ENCODE measurements around the gene NEGR1.
A peak's percentile ranks its signal among the peaks of the same experiment; 100 is the strongest.
"Not testable (repeated sequence)": the region's sequence is repeated elsewhere in the genome, so short reads cannot be mapped to it uniquely, and the experiment has no call there.

NEGR1 gene

DNA sequence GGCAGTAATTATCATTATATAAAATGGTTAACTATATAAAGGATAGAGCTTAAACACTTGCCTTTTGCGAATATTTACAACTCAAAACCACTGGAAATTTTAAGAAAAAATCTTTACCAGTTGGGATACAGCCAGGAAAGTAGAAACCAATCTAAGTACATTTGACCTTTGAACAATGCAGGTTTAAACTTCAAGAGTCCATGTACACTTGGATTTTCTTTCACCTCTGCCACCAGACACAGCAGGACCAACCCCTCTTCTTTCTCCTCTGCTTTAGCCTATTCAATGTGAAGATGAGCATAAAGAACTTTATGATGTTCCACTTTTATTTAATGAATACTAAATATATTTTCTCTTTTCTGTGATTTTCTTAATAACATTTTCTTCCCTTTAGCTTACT lies 361.1 kb downstream of the NEGR1 start:
- DNase-seq: no peak

DNA sequence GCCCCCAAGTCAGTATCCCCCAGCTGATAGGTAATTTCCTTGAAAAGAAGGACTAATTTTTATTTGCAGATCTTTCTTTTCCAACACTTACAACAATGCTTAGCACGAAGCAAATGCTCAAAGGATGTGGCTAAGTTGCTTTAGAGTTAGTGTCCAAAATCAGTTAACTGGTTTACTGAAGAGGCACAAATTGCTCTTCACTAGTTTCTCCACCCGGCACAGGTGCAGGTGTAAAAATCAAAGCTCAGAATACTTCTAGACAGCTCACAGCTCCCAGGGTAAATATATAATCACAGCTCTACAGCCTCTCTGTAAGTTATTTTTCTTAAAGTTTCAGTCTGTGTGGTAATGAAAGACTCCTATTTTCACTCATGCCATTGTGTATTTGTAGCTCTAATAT lies 361.8 kb downstream of the NEGR1 start:
- no peak for DNase-seq

DNA sequence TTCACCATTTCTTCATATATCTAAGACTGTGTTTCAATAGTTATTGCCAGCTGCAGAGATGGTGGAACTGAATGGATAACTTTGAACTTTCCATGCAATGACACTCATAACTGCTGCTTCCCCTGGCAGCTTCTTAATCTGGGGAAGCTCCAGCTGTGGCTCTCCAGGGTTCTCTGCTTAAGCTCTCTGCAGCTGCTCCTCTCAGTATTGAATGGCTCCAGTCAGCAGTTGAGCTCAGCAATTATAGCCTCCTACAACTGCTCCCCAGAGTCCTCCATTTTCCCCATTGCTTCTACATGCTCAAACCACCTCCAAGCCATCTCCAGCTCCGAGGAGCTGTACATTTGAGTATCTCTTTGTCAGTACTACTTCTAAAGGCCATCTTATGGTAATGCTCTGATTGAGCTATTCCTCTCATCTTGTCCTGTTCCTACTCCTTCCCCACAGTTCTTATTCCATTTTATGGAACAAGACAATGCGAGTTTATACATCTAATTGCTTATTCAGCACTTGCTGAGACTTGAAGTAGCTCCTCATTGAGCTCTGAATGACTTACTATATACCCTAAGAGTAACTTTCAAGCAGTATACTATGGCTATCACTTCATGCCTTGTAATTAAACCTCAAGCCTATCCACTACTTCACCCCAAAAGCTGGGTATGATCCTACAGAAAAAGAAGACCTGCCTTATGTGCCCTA lies 362.4 kb downstream of the NEGR1 start:
- DNase-seq: peak; percentile 9

DNA sequence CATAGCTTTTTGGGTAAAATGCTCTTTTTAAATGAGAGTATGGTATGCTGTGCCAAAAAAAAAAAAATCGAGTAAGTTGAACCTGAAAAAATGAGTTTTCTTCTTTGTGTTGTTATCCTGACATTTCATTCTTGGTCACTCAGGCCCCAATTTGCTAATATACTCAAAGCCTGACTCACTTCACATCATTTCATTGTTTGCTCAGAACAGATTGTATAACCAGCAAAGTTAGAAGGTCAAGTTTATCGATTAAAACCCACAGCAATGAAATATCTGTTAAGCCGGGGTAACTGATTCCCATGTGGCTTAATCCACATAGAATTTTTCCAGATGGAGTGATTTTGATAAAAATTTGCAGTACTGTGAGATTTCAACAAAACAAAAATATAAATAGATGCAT lies 363.7 kb downstream of the NEGR1 start:
- no peak for DNase-seq

DNA sequence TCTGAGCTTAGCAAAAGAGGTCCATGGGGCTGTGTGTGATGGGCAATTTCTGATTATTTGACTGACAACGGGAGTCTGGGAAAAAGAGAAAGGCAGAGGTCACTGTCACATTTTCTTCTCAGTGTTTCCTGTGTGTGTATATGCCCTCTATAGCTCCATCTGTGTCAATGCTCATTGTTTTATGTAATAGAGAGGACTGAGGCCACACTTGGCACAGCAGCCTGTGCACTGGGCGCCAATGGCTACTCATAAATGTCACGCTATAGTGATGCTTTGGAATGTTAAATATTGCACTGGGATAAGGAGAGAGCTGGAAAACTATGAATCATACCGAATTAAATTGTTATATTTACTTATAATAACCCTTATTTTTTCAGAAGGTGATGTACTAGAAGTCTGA lies 365.4 kb downstream of the NEGR1 start:
- DNase-seq: no peak

DNA sequence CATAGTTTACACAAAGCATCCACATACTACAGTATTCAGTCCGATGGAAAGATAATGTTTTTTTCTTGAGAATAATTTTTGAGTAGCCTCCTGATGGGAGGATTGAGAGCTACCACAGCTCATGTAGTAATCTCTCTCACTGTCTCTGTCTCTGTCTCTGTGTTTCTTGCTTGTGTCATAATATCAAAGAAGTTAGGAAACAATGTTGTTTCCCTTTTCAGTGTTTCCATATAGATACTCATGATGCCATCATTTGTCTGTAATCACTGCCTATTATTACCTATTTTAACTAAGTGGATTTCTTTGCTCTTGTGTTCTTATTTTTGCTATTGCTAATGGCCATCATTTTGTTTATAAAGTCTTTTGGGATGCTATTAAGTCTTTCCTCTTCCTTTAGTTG lies 367.7 kb downstream of the NEGR1 start:
- no peak for DNase-seq

DNA sequence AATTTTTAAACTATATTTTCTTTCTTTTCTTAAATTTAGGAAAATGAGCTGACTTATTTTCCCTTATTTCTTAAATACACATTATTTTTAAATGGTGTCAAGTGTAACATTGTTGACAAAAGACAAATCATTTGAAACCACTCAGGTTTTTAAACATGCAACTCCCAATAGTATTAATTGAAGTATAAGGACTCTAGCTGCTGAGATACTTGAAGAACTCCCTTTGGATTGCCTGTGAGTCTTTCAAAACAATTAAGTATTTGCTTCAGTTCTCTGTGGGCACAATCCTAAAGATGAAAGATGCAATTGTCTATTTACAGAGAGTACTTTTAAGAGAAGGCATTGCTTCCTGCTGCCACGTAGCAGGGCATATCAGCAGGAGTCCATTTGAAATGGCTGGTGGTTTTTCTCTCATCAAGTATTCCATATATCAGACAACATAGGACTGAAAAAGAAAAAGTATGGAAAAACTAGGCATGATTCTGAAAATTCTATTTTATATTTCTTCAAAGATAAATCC lies 373.4 kb downstream of the NEGR1 start:
- no peak for DNase-seq

DNA sequence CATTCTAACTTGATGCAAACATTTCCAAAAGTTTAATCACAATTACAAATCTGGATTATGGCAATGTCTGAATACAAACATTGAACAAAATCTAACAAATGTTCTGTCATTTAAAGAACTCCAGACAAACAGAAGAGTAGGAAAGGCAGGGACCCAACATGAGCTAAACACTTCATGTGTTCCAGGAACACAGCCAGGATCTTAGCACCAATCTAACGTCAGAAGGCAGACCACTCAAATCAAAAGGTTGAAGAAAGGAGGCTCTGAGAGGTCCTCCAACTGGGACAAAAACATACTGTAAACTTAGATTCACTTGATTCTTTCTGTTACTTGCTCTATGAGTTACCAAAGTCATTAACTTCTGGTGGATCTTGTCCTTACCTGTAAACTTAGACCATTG lies 374.0 kb downstream of the NEGR1 start:
- no peak for DNase-seq

DNA sequence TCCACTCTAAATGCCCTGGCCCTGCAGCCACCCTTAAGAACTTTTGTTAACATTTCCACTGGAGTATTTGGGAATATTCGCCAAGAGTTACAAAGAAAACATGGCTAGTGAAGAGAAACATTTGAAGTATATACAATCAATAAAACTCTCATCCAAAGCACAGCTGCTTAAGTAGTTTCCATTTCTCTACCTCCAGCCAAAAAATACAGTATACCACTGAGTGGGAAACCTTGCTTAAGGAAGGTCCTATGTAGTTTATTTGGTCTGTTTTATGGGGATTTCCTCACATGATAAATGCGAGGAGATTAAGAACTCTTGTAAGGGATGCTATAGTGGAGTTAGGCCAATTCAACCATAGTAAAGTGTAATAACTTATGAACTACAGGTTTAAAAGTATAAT lies 382.5 kb downstream of the NEGR1 start:
- DNase-seq: no peak

DNA sequence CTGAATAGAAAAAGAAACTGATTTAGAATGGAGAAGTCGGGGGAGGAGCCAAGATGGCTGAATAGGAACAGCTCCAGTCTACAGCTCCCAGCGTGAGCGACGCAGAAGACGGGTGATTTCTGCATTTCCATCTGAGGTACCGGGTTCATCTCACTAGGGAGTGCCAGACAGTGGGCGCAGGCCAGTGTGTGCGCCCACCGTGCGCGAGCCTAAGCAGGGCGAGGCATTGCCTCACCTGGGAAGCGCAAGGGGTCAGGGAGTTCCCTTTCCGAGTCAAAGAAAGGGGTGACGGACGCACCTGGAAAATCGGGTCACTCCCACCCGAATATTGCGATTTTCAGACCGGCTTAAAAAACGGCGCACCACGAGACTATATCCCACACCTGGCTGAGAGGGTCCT lies 394.2 kb downstream of the NEGR1 start:
- DNase-seq: not testable (repeated sequence)

DNA sequence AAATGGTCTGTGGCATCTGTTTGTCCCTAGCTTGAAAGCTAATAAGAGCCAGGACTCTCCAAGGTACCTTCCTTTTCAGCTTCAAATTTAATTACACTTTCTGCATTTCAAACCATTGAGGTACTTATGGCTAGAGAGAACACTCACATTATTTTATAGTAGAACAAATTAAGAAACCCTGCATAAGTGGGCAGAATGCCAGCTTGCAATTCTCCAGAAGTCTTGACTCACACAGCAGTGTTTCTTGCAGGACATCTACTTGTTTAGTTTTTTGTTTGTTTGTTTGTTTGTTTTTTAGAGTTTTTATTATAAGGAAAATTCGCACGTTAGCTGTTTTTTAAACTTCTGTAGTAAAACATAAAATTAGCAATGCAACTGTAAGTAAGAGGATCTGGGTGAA lies 397.2 kb downstream of the NEGR1 start:
- peak; percentile 9 for DNase-seq

DNA sequence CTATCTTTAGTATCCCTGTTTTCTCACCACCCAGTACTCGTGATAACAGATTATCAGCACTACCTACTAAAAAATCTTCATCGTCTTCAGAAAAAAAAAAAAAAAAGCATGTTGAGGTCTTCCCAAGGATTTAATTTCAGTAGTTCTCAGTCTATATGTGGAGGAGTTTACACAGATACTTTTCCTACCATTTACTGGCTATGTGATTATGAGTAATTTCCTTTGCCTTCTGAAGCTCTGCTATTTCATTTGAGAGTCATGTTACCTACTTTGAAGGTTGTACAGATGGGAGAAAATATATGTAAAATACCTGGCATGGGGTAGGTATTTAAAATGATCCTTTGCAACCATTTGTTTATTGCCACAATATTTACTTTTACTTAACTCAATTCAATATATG lies 399.7 kb downstream of the NEGR1 start:
- DNase-seq: no peak

DNA sequence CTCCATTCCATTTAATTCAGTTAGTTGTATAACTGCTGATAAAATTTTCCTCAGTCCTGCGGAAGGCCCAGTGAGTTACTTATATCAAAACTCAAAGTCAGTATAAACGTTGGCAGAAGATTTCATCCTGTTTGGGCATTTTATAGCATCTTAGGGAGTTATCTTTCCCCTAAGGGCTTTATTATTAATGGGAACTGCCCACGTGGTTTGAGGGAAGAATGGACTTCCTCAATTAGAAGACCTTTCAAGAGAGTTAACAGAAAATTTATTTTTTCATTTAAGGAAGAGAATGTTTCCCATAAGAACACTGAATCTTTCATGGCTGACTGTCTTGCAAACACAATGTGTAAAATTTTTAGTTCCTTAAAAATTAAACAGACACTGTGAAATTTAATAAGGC lies 400.1 kb downstream of the NEGR1 start:
- peak; percentile 82 for DNase-seq

DNA sequence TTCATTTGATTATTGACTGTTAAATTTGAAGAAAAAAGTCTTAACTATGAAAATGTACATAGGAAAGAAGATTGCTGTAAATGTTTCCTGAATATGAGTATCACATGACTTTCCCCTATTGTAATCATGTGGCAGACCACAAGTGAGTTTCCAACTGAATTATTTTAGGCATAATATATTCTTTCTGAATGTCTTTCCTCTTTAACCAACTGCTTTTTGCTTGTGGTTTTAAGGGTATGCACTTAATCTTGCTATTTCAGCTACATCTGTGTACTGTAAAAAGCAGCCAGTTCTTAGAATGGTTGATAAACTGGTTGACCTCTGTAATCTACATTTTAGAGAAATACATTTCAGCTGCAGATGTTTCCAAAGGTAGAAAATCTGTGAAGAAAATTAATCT lies 400.7 kb downstream of the NEGR1 start:
- peak; percentile 98 for DNase-seq

DNA sequence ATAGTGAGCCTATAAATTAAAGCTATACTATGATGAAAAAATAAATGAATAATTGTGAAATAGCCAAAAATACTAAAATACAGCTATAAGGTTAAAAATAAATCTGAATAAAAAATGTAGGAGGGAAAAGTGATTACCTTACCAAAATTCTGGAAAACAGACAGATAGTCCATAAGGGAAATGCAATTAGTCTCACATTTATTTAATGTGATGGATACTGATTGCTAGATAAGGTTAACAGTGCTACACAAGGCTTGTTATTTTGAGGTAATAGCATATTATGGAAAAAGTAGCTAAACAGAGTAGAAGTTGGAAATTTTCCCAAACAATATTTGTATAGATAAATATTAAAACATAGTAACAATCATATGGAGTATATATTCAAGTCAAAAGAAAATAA lies 413.0 kb downstream of the NEGR1 start:
- no peak for DNase-seq

DNA sequence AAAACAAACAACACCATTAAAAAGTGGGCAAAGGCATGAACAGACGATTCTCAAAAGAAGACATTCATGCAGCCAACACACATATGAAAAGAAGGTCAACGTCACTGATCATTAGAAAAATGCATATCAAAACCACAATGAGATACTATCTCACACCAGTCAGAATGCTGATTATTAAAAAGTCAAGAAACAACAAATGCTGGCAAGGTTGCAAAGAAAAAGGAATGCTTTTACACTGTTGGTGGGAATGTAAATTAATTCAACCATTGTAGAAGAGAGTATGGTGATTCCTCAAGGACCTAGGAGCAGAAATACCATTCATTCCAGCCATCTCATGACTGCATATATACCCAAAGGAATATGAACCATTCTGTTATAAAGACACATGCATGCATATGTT lies 419.6 kb downstream of the NEGR1 start:
- DNase-seq: no peak

DNA sequence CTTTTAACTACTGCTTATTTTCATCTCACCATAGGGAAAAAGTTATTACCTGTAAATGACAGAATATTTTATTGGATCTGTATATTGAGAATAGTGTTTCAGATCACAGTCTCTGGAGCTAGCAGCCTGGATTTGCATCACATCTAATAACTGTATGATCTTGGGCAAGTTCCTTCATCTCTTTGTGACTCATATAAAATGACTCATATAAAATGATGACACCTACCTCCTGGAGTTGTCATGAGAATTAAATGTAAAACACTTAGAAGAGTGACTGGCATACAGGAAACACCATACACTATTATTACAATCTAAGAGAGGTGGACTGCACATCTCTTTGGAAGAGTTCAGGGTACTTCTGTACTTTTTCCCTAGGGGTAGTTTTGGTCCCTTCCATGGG lies 421.3 kb downstream of the NEGR1 start:
- peak; percentile 64 for DNase-seq

DNA sequence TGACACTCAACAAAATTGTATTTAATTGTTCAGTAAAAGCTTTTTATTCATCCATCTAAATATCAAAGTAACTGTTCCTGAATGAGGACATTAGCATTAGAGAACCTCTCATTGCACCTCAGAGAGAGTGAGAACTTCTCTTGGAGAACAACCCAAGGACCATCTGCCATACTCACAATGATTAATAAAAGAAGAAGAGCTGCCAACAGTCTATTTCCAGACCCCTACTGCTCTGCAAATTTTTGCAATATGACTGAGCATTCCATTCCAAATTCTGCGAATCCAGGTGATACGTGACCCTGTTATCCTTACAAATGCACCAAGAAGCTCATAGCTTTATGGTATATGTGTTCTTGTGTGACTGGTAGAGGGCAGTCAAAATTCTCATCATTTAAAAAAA lies 422.5 kb downstream of the NEGR1 start:
- no peak for DNase-seq

DNA sequence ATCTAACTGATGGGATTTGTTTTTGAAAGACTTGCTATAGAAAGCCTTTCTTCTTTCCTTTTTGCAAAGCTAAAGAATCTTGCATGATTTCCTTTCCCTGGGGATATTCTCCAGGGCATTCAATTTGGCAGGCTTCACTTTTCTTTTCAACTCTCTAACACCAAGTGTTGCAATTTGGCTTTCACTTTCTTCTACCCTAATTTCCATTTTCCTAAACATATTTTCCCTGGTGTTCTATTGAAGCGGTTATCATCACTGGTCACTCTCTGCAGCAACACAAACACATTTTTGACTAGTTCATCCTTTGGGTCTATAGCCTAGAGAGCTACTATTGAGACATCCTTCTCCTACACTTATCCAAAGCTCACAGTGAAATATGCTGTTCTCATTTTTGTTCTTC lies 424.5 kb downstream of the NEGR1 start:
- no peak for DNase-seq

DNA sequence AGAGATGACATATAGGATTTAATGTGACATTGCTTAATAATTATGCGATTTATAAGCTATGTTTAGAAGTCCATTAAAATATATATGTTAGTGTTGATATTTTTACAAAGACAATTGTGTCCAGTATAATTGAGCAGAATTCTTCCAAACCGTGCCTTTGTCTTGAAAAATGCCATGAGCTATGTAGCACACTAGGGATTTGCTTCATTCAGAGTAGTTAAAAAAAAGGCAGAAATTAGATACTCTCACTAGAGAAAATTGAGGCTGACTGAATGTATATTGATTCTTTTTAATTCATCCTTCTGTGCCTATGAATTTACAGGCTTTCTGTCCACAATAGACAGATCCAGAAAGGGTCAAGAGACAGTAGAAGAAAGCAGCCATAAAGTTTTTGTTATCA lies 429.0 kb downstream of the NEGR1 start:
- no peak for DNase-seq

DNA sequence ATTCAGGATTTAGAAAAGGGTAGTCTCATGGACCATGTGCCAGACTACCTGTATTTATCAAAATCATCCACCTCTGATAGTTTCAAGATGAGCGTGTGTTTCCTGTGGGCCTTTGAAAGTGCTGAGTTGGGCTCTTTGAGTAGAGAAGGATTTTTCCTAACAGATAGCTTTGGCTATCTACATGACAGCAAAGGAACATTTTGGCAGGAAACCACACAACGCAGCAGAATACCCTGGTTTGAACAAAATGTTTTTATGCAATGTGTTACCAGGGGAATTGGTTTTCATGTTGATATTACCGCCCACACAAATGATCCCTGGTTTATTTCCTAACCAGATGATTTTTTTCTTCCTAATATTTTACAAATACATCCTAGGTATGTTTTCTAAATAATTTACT lies 431.4 kb downstream of the NEGR1 start:
- DNase-seq: no peak

DNA sequence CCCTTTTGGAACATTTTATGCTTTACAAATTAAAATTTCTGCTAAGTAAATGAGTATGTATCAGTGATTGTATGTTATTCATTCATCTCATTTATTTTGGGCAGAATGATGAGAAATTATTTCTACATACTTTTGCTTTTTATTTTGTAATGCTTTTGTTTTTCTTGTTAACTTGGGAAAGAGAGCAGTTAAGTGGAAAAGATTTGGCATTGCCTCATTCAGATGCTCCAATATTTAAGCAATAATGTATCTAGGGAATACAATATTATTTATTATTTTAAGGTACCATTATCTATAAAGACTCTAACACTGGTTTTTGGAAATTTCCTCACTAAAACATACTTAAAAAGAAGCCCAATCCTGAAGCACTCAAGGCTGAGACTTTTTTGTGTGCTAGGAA lies 431.8 kb downstream of the NEGR1 start:
- no peak for DNase-seq

DNA sequence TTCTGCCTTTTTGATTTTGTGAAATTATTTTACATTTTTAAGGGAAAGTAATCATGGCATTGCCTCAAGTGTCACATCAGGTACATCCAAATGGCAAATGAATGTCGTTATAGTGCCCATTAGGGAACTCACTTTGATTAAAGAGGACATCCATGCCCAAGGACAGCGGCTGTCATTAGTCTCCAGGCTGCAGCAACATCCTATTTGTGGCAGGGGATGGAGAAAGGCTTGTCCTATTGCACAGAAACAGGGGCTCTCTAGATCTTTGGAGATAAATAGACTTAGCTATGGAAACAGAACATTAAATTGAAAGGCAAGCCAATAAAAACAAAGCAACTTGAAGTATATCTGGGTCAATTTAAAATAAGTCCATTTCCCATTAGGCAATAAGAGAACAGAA lies 439.3 kb downstream of the NEGR1 start:
- no peak for DNase-seq

DNA sequence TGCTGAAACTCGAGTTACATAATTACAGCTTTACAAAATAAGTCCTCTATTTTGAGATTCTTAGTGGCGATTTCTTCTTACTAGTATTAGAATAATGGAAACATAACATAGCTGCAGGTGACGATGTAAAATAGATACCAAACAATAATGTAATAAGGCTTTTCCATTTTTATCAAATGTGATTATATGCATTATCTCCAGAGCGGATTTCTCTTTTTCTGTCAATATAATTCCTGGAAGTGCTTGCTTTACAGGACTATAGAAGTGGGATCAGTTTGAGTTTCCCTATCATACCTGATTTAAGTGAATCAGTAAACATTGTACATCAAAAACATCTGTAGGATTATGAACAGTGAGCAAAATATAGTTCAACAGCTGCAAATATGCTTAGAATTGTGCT lies 442.5 kb downstream of the NEGR1 start:
- DNase-seq: no peak

DNA sequence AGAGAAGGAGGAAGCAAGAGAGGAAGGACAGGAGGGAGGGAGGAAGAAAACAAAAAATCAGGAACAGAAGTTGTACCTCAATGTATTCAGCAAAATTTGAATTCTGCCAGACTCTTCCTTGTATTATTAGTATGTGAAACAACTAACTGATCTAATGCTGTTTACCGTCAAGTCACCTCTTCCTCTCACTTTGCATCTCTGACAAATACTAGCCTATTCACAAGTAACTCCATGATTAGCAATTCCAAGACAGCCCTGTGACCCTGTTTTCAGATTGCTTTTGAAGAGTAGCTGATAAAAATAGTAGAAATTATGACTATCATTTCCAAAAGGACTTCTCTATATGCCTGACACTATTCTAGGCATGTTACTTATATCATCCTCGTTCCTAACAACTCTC lies 445.4 kb downstream of the NEGR1 start:
- DNase-seq: no peak

DNA sequence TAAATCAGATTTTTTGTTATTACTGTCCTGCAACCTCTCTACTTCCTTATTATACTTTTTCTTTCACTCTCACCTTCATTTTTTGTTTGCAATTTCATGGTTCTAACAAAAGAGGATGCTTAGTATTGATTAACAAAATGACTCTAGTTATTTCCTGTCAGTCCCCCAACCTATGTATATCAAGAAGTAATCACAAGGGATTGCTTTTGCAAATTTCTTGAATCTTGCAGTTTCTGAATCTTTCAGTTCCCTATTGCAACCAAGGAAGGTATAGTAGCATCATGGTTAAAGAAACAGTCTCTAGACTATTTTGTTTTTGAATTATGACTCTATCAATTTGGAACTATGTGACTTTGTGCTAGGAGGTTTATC lies 446.9 kb downstream of the NEGR1 start:
- peak; percentile 16 for DNase-seq
